GF-D8 (cell line): ENCODE results near the gene DYNLL1.
"Not testable (repeated sequence)": the region's sequence is repeated elsewhere in the genome, so short reads cannot be mapped to it uniquely, and the experiment has no call there.

Source experiments
- DNase-seq: peaks from one replicate; lab custom pipeline; 2025; lab: John Stamatoyannopoulos, UW

DYNLL1 gene

GRCh38 chr12:120515496-120515895 lies 19.6 kb downstream of the DYNLL1 start:
- no peak for DNase-seq

- DNase-seq, result not testable (repeated sequence)
Observed at GRCh38 chr12:120519324-120519723, 23.4 kb downstream of the DYNLL1 start.

GRCh38 chr12:120522568-120522967 lies 26.7 kb downstream of the DYNLL1 start:
- DNase-seq, result no peak

- DNase-seq, result peak; percentile 57
Observed at GRCh38 chr12:120528861-120529525, 33.1 kb downstream of the DYNLL1 start, which contains the start of gene COQ5. TSS of gene COQ5 (minus strand) at chr12:120529158. CDS start at chr12:120529141, 17 bp downstream.

GRCh38 chr12:120529641-120530417 lies 33.9 kb downstream of the DYNLL1 start:
- peak; percentile 60 for DNase-seq

- not testable (repeated sequence) for DNase-seq
Observed at GRCh38 chr12:120530418-120530761, 34.5 kb downstream of the DYNLL1 start.

GRCh38 chr12:120532701-120533238 lies 36.9 kb downstream of the DYNLL1 start:
- no peak for DNase-seq

- DNase-seq, result peak; percentile 66
Observed at GRCh38 chr12:120534203-120534702, 38.3 kb downstream of the DYNLL1 start, which contains the start of gene RNF10. TSS of gene RNF10 (plus strand) at chr12:120534356. CDS start at chr12:120534812, 456 bp downstream.

GRCh38 chr12:120534703-120535655 lies 39.1 kb downstream of the DYNLL1 start:
- no peak for DNase-seq

- DNase-seq, result no peak
Observed at GRCh38 chr12:120536064-120536791, 40.3 kb downstream of the DYNLL1 start.

- no peak for DNase-seq
Observed at GRCh38 chr12:120537856-120538220, 41.9 kb downstream of the DYNLL1 start.

GRCh38 chr12:120538281-120539156 lies 42.6 kb downstream of the DYNLL1 start:
- DNase-seq, result peak; percentile 73

- no peak for DNase-seq
Observed at GRCh38 chr12:120539303-120539702, 43.4 kb downstream of the DYNLL1 start.

- DNase-seq, result peak; percentile 98
Observed at GRCh38 chr12:120540445-120540844, 44.5 kb downstream of the DYNLL1 start.

- DNase-seq, result no peak
Observed at GRCh38 chr12:120542166-120542565, 46.3 kb downstream of the DYNLL1 start.

- DNase-seq, result no peak
Observed at GRCh38 chr12:120544691-120545090, 48.8 kb downstream of the DYNLL1 start.

GRCh38 chr12:120546050-120546386 lies 50.1 kb downstream of the DYNLL1 start:
- no peak for DNase-seq
